NCI-H2081 (cell line): ENCODE data around the gene GLIS2.
A peak's percentile ranks its signal among the peaks of the same experiment; 100 is the strongest.
"Not testable (repeated sequence)": the region's sequence is repeated elsewhere in the genome, so short reads cannot be mapped to it uniquely, and the experiment has no call there.

Experiments
- DNase-seq, 2 experiments: peaks; one replicate each; lab custom pipeline; 2025; lab: John Stamatoyannopoulos, UW

Gene GLIS2

DNA sequence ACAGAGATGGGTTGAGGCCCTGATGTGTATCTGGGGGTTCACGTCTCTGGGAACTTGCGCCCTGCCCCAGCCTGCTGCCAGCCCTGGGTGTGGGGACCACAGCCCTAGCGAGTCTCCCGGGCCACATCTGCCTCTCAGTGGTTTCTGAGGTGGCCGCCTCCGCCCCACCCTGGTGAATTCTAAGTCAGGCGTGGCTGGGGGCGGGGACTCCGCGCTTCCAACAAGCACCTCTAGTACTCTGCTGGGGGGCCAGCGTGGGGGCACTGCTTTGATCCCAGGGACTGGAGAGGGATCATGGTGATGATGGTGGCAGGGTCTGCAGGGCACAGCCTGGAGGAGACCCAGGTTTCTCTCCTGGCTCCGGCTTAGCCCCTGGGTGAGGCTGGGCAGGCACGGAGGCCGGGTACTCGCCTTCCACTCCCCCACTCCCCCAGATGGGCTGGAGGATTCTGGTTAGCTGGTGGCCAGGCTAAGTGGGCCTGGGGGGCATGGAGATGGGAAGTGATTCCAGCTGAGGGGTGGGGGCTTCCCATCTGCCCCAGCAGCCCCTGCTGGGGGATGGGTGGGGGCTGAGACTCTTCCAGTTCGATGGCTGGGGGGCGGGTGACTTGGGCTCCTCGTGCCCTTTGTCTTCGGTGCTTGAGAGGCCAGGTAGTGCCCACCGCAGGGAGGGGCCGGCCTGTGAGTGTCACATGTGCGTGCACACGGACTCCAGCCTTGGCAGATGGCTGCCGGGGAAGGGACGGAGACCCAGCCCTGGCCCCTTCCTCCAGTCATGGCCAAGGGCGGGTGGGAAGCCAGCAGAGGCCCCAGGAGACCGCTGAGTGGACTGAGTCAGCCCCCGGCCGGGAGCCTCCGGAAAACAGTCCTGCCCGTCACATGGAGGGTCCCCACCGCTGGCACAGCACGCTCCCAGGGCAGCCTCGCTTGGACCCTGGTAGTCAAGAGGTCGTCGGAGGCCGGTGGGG lies 3.9 kb downstream of the GLIS2 start:
- no peak for DNase-seq

DNA sequence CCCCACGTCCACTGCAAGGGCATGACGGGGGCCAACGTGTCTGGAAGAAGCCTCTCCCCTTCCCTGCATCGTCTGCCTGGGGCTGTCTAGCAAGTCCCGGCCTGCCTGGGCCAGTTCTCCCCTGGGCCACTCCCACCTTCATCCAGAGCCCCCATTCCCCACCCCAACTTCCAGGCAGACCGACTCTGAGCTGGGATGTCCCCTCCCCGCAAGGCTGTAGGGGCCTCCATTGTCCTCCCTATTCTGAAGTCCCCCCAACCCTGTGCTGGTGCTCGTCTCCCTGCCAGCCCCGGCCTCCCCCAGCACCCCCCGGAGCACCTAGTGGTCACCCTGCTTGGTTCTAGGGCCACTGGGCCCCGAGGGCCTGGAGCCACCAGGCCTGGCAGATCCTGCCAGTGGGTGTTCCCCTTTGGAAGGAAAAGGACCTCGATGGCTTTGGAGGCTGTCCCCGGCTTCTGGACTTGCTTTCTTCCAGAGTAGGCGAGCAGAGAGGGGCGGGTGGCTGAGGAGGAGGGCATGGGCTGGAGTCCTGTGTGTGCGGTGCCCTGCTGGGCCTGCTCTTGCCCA lies 4.8 kb downstream of the GLIS2 start:
- DNase-seq = no peak

DNA sequence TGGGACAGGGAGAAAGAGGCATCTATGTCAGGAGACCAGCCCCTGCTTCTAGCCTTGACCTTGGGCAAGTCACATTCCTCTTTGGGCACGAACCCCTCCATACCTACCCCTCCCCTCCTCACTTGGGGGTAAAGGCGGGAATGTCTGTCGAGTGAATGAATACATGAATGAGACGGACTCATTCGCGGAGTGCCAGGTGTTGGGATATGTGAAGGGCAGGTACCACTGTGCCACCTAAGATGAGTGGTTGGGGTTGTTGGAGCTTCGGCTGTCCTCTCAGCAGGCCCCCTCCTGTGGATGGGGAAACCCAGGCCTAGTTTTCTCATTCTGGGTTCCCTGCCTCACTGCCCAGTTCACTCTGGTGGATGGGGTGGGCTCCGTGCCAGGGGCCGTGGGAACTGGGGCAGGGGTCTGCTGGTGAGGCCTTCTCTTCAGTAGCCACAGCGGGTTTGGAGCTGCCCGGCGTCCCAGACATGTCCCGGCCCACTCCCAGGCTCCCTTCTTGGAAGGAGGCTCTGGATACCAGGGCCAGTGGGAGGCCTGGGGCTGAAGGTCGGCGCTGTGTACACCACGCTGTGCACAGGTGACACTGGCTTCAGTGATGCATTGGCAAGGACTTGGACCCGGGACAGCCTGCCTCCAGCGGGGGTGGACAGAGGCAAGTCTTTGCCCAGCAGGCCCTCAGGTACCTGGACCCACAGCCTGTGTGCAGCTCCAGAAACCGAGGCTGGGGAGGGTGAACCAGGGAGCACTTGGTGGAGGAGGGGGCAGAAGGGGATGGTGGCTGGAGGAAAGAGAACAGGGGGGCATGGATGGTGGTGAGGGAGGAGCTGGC lies 5.6 kb downstream of the GLIS2 start:
- no peak for DNase-seq

DNA sequence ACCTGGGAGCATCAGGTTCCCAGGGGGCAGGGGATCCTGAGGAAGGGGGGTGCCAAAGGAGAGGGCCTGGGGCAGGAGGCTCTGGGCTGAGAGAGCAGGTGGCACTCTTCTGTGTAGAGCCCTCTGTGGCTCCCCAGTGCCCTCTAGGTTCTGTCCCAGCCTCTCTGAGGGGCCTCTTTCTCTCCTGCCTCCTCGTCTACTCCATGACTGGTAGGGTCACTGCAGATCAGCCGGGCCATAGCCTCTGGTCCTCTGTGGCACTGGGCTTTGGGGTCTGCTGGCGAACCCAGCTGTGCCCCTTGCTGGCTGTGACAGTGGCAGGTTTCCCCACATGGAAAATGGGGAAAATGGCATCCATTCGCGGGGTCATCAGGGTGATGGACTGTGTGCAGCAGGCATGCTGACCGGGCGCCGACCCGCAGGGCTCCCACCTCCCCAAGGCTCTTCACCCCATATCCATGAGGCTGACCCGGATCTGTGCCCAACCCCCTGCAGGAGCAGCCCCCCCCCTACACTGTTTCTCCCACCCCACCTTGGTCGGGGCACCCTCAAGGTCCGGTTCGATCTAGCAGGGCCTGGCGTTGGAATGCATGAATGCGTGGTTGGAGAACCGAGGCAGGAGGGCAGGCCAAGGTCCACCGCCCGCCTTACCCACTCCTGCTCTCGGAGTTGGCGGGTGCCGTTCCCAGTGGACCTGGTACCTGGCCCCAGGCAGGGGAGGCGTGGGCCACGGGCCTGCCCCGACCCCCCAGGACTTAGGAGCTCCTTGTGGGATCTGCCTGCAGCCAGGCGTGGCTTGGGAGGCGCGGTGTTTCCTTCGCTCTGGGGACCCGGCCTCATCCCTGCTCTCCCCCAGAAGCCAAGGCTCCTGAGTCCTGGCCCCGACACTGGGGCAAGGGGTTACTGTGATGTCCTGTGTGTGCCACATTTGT lies 6.5 kb downstream of the GLIS2 start:
- DNase-seq = no peak

GRCh38 chr16:4323071-4323844 lies 7.4 kb downstream of the GLIS2 start:
- DNase-seq = no peak

DNA sequence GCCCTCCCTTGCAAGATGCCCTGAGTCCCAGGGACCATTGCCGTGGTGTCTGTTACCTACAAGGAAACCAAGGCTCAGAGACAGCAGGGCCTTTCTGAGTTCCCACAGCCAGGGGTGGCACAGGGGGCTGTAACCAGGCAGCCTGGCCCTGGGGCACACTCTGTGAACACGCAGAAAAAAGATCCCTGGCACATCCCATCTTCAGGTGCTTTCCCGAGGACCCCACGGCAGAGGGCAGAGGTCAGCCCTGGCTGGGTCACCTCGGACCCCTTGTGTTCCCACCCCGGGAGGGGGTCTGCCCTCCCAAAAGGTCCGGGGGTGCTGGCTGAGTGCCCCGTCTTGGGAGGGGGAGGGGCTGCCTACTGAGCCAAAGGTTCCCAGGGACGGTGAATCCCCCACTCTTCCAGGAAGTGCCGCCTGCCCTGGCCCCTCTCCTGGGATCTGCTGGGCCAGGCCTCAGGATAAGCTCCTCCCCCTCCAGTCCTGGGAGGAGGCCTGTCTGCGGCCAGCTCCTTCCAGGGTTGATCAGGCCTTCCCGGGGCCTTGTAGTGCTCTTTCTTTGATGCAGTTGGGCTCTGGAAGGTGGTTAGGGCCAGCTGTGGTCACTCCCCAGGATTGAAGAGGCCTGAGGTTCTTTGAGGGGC lies 8.1 kb downstream of the GLIS2 start:
- DNase-seq = no peak

DNA sequence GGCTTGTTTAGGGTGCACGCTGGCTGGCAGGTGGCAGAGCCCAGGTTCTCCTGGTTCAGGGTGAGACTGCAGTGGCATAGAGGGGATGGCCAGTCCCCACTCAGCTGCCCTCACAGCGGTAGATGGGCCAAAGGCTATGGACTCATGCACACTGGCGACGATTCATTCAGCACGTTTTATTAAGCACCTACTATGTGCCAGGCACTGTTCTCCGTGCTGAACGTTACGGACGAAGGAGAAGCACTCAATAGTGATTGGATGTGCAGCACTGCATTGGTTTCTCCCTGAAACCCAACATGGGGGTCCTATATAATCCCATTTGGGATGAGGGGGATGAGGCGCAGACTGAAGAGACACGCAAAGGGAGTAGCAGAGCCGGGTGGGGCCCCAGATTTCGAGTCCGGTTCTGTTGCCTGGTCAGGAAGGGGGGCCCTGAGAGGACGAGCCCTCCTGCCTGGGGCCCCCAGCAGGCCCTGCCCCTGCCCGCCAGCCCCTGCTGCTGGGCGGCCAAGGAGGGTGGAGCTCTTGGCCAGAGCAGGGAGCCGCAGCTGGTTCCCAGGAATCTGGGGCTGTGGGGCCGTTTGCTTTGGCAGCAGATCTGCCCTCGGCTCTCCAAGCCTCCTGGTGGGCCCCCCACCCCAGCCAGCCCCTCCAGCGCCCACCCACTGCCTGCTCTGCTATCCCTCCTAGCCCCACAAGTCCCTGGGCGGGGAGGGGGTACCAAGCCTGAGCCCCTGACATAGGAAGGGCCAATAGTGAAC lies 8.8 kb downstream of the GLIS2 start:
- DNase-seq = no peak

DNA sequence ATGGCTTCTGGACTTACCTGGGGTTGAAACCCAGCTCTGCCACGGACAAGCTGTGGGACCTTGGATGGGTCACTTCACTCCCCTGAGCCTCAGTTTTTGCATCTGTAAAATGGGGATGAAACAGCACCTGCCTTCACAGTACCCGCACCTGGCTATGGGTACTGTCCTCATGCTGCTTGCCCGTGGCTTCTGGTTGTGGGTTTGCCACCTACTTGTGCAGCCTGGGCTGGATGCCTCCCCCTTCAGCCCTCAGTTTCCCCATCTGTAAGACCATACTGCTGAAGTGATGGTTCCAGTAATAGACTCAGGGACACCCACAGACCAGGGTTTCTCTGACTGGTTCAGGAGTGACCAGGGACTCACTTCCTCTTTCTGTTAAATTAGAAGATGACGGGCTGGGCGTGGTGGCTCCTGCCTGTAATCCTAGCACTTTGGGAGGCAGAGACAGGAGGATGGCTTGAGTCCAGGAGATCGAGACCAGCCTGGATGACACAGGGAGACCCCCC lies 9.4 kb downstream of the GLIS2 start:
- no peak for DNase-seq

- DNase-seq = no peak
Measured at GRCh38 chr16:4327386-4328045, 11.6 kb downstream of the GLIS2 start.

DNA sequence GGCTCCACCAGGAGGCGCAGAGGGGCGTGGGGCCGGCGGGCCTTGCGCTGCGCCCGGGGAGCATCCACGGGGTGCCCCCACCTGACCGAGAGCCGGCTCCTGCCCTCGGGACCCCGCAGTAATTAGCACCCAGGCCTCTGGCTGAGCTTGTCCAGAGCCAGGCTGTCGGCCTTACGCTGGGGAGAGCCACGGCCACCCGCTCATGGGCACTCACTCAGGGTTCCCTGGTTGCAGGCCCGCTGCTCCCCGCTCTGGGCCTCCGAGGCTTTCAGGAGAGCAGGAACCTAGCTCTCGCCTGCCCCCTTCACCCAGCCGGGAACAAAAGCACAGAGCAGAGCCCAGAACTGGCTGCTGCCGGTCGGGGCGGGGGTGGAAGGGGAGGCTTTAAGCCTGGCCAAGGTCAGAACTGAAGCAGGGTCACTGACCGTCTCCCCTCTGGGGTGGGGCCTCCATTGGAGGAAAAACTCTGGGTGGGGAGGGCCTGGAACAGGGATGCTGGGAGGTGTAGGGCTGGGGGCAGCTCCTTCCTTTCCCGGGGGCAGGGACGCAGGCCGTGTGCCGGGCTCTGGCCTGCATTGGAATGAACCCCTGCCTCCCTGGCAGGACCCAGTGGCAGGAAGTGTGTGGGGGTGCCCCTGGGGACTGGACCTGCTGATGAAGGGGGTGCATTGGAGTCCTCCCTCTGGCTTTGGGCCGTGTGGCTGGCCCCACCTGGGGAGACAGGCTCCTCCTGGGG lies 12.3 kb downstream of the GLIS2 start:
- DNase-seq = no peak

- no peak for DNase-seq
Measured at GRCh38 chr16:4328782-4329775, 13.2 kb downstream of the GLIS2 start.

- DNase-seq = peak; percentile 13 to 36
Measured at GRCh38 chr16:4330277-4330874, 14.5 kb downstream of the GLIS2 start.

DNA sequence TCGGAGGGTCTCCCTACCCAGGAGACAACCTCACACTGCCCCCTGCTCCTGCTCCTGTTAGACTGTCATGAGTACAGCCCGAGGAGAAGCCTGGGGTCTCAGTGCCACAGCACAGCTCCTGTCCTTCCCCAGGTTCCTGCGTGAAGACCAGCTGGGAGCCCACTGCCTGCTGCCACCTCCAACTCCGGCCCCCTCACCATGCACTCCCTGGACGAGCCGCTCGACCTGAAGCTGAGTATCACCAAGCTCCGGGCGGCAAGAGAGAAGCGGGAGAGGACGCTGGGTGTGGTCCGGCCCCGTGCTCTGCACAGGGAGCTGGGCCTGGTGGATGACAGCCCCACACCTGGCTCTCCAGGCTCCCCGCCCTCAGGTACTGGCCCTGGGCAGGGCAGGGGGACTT lies 16.2 kb downstream of the GLIS2 start:
- DNase-seq = no peak

DNA sequence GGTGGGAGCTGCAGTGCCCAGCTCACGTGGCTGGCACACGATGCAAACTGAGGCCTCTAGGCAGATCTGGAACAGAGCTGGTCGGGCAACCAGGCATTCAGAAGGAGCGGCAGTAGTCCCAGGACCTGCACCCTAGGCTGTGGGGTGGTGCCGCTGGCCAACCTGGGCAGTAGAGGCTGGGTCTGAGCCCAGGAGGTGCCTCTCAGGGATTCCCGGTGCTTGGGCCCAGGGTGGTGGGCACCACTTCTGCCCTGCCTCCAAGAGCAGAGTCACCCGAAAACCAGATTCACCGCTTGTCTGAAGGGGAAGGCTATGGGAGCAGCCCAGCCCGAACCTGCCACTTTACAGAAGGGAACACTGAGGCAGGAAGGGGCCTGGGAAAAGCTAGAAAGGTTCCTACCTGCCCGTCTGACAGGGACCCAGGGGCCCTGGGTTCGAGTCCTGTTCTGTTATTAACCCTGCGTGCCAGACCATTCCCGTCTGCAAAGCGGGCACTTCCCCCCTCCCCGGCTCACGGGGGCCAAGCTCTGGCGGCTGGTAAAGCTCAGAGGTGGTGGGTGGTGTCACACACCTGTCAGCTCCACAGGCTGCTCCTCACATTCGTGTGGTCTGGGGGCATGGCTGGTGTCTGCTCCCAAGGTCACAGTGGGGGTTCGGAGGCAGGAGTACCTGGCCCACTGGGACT lies 16.9 kb downstream of the GLIS2 start:
- no peak for DNase-seq

DNA sequence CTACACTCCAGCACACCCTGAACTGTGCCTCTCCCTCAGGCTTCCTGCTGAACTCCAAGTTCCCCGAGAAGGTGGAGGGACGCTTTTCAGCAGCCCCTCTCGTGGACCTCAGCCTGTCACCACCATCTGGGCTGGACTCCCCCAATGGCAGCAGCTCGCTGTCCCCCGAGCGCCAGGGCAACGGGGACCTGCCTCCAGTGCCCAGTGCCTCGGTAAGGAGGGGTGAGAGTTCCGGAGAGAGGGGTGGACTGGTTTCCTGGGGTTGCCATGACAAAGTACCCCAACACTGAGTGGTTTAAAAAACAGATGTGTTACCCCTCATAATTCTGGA lies 17.4 kb downstream of the GLIS2 start:
- DNase-seq = no peak

GRCh38 chr16:4333714-4334113 lies 17.8 kb downstream of the GLIS2 start:
- not testable (repeated sequence) for DNase-seq
